Parathyroid adenoma (tissue), 2 donors: ENCODE measurements around the gene NISCH.

ENCODE experiments used
- H2AFZ ChIP-seq: fragments of 300-600 bp; sonication (generic); one replicate; pipeline ENCODE4 v1.7.0; 2017; ENCODE audit warnings: antibody characterized with exemption, mild to moderate bottlenecking
- H3K27ac ChIP-seq: fragments of 300-600 bp; sonication (generic); one replicate; pipeline ENCODE4 v1.7.0; 2017
- H3K27me3 ChIP-seq: fragments of 300-600 bp; sonication (generic); one replicate; pipeline ENCODE4 v1.7.0; 2017; ENCODE audit warnings: low read length; ENCODE audit not compliant: control insufficient read depth, insufficient read depth
- H3K36me3 ChIP-seq: fragments of 300-600 bp; sonication (generic); one replicate; pipeline ENCODE4 v1.7.0; 2017; ENCODE audit warnings: low read length; ENCODE audit not compliant: control insufficient read depth, insufficient read depth
- H3K4me1 ChIP-seq: fragments of 300-600 bp; sonication (generic); one replicate; pipeline ENCODE4 v1.7.0; 2017; ENCODE audit warnings: control low read depth
- H3K4me2 ChIP-seq: fragments of 300-600 bp; sonication (generic); one replicate; pipeline ENCODE4 v1.7.0; 2017; ENCODE audit warnings: low read length
- H3K4me3 ChIP-seq: fragments of 300-600 bp; sonication (generic); one replicate; pipeline ENCODE4 v1.7.0; 2017; ENCODE audit warnings: low read depth, low read length
- H3K79me2 ChIP-seq: fragments of 300-600 bp; sonication (generic); one replicate; pipeline ENCODE4 v1.7.0; 2017; ENCODE audit warnings: control low read depth
- H3K9ac ChIP-seq: fragments of 300-600 bp; sonication (generic); one replicate; pipeline ENCODE4 v1.7.0; 2017; ENCODE audit warnings: mild to moderate bottlenecking
- H3K9me3 ChIP-seq: fragments of 300-600 bp; sonication (generic); one replicate; pipeline ENCODE4 v1.7.0; 2017; ENCODE audit warnings: low read length; ENCODE audit not compliant: control insufficient read depth
- CTCF ChIP-seq: fragments of 300-600 bp; sonication (generic); IDR thresholded peaks from one replicate; pipeline ENCODE4 v1.7.0; 2017; ENCODE audit warnings: antibody characterized with exemption, mild to moderate bottlenecking
- donor health status: primary hyperparathyroidism.

NISCH gene

DNA sequence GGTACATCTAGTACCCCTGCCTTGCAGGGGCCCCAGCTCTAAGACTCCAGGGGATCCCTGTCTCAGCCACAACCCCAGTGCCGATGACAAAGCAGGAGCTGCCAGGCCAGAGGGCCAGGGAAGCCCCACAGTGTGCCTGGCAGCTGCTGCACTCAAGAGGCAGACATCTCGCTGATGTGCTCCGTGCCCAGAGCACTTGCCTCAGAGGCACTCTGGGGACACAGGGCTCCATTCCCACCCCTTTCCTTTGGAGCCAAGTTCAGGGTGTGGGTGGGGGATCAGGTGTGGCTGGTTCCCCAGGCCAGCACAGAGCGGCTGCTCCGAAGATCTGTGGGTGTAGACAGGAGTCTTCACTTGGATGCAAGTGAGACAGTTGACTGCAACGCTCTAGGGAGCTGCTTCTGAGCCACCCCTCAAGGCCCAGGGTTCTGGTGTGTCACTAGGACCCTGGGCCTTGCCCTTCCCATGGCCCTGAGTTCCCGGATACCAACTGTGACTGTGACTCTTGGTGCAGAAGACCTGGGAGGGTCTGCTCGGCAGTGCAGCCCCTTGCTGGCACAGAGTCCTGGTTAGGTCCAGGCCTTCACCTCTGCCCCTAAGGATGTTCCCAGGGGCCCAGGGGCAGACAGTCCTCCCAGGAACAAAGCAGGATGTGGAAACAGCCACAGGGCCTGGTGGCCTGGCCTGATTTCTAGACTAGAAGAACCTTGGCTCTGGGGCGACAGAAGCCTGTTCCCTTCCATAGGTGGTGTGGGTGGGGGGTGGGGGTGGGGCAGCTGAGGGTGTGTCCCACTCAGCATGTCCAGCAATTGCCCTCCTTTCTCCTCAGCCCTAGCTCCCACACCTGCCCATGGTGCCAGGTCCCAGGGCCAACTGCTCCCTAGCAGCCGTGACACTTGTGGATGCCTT lies 75.8 kb downstream of the NISCH start:
- H2AFZ ChIP-seq, result no peak overlapping the region
- H3K27ac ChIP-seq, result no peak overlapping the region
- no peak overlapping the region for H3K4me3 ChIP-seq
- peaks cover 7% of the 10 kb centered on the region for H3K4me1 ChIP-seq
- no peak overlapping the region for H3K9ac ChIP-seq
- TF ChIP-seq CTCF, result no peak
- no peaks in the 10 kb centered on the region for H3K36me3 ChIP-seq
- no peaks in the 10 kb centered on the region for H3K9me3 ChIP-seq
- no peak overlapping the region for H3K4me2 ChIP-seq
- H3K27me3 ChIP-seq, result no peaks in the 10 kb centered on the region
- no peaks in the 10 kb centered on the region for H3K79me2 ChIP-seq

DNA sequence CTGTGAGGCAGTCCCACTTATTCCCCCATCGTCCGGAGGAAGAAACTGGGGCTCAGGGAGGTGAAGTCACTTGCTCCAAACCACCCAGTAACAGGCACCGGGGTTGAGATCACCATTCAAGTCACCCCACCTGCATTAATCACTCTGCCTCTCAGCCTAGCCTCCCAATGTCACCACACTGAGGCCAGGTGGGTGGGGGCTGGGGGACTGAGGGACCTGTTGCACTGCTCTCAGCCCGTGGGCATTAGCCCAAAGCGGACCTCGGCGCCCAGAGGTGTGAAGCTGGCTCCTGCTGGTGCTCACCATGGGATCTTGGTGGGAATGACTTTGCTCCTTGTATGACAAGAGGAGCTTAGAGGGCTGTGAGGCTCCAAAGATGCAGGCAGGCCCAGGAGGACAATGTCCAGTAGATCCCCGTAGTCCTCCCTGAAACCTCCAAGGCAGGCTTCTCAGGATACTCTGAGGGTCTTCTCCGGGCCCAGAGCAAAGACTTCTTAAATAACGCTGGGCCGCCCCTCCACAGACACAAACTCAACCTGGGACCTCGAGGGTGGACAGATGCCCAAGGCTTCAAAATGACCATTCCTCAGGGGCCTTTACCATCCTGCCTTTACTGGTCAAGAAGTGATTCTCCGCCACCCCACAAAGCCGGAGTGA lies 76.6 kb downstream of the NISCH start:
- peaks cover 8% of the 10 kb centered on the region for H3K4me1 ChIP-seq
- no peak for TF ChIP-seq CTCF
- no peak overlapping the region for H3K4me3 ChIP-seq

DNA sequence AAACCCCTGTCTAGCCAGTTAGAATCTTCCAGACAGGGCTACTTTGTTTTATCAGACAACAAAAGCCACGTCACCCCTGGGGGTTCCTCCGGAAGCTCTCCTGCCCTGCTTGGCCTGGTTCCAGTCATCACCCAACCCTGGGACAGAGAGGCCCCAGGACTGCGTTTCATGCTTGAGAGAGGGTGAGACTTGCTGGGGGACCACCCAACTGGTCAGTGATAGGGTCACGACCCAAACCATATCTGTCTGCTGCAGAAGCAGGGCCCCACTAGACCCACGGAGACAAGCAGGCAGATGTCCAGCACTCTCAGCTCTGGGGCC lies 77.1 kb downstream of the NISCH start:
- H3K9me3 ChIP-seq, result no peaks in the 10 kb centered on the region
- H3K36me3 ChIP-seq, result no peaks in the 10 kb centered on the region
- peaks cover 10% of the 10 kb centered on the region for H3K4me1 ChIP-seq
- H3K9ac ChIP-seq, result no peak overlapping the region
- no peak for TF ChIP-seq CTCF
- no peaks in the 10 kb centered on the region for H3K27me3 ChIP-seq
- H3K4me2 ChIP-seq, result peak overlapping the region; percentile 74
- no peaks in the 10 kb centered on the region for H3K79me2 ChIP-seq
- H3K4me3 ChIP-seq, result peak overlapping the region; percentile 5
- H3K27ac ChIP-seq, result no peak overlapping the region
- no peak overlapping the region for H2AFZ ChIP-seq

More for the DNA sequence above, 76.6 kb downstream of the NISCH start:
- Histone ChIP-seq H3K9ac (no peak overlapping the region), H3K36me3 (no peaks in the 10 kb centered on the region), H3K9me3 (no peaks in the 10 kb centered on the region), H3K27me3 (no peaks in the 10 kb centered on the region), H2AFZ (no peak overlapping the region), H3K27ac (no peak overlapping the region), H3K4me2 (peak overlapping the region; percentile 74), H3K79me2 (no peaks in the 10 kb centered on the region)

DNA sequence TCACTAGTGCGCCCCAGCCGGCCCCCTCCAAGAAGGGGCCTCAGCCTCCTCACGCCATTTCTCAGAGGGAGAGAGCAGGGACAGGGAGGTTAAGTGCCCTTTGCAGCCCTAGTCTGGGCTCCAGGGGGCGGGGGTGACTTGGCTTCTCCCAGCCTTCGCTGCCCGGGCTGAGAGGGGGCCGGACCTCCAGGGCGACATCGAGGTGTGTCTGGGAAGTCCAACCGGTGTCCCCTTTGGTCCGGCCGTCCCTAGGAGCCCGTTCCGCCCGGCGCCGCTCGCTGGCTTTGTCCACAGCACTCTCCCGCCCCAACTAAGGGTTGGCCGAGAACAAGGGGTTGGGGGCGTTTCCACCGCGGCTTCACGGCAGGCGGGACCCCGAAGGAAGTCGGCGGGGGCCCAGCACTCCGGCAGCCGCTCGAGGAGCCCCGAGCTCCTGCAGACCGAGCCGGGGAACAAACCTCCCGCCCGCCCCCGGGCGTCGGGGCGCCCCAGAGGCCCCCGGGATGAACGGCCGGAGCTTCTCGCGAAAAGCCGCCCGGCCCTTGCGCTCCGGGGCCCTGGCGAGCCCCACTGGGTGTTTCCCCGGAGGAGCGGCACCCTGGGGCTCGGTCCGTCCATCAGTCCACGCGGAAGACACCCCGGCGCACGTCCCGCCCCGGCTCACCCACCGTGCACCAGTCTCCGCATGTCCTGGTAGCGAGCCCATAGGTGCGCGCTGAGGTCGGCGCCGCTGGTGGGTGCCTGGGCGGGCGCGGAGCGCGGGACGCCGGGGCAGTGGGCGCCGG lies 77.6 kb downstream of the NISCH start:
- no peaks in the 10 kb centered on the region for H3K9me3 ChIP-seq
- peaks cover 5% of the 10 kb centered on the region for H3K79me2 ChIP-seq
- H3K9ac ChIP-seq, result no peak overlapping the region
- H3K4me3 ChIP-seq, result peak overlapping the region; percentile 50
- H3K36me3 ChIP-seq, result no peaks in the 10 kb centered on the region
- TF ChIP-seq CTCF, result no peak
- peak overlapping the region; percentile 74 for H3K4me2 ChIP-seq
- H3K4me1 ChIP-seq, result peaks cover 16% of the 10 kb centered on the region
- H3K27ac ChIP-seq, result no peak overlapping the region
- no peaks in the 10 kb centered on the region for H3K27me3 ChIP-seq
- peak overlapping the region; percentile 85 for H2AFZ ChIP-seq
